ENCODE results near the gene SRMS. TPM values are rescaled to one million over a fixed set of nuclear protein-coding genes. Genes with fewer than 3 reads are reported as not detected.
A peak's percentile ranks its signal among the peaks of the same experiment; 100 is the strongest.

Gene SRMS
- total and polyA plus RNA-seq, 2 of the 13 experiments (the other 11 are each of a cell fraction or from before 2014, with no cell fraction given), result not detected

- TF ChIP-seq MTA3 (CRISPR knock-in tag; IDR thresholded peaks at IDR 0.05) (no peak), MBD4 (IDR thresholded peaks at IDR 0.05; ENCODE audit: borderline replicate concordance, low read length) (no peak), ZNF3 (CRISPR knock-in tag; IDR thresholded peaks at IDR 0.05) (no peak), KLF6 (CRISPR knock-in tag; IDR thresholded peaks at IDR 0.05) (no peak), DR1 (CRISPR knock-in tag; IDR thresholded peaks at IDR 0.05) (peak; percentile 45; the same call in 1 of the 2 replicates), ZNF430 (CRISPR knock-in tag; IDR thresholded peaks at IDR 0.05) (no peak), ARID3A (IDR thresholded peaks at IDR 0.05; ENCODE audit: low read depth, low read length) (no peak), MEIS2 (CRISPR knock-in tag; IDR thresholded peaks at IDR 0.05) (0 out of 2 replicates have a peak, but pooled peaks have one; percentile 10), KLF11 (CRISPR knock-in tag; IDR thresholded peaks at IDR 0.05) (no peak)
- TF ChIP-seq, protein P1, sequence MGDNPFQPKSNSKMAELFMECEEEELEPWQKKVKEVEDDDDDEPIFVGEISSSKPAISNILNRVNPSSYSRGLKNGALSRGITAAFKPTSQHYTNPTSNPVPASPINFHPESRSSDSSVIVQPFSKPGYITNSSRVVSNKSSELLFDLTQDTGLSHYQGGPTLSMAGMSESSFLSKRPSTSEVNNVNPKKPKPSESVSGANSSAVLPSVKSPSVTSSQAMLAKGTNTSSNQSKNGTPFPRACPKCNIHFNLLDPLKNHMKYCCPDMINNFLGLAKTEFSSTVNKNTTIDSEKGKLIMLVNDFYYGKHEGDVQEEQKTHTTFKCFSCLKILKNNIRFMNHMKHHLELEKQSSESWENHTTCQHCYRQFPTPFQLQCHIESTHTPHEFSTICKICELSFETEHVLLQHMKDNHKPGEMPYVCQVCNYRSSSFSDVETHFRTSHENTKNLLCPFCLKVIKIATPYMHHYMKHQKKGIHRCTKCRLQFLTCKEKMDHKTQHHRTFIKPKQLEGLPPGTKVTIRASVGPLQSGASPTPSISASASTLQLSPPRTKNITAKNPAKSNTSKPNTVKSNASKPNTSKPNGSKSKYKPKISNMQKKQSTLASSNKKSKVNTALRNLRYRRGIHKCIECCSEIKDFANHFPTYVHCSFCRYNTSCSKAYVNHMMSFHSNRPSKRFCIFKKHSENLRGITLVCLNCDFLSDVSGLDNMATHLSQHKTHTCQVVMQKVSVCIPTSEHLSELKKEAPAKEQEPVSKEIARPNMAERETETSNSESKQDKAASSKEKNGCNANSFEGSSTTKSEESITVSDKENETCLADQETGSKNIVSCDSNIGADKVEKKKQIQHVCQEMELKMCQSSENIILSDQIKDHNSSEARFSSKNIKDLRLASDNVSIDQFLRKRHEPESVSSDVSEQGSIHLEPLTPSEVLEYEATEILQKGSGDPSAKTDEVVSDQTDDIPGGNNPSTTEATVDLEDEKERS (CRISPR knock-in tag; IDR thresholded peaks at IDR 0.05), result no peak
- TF ChIP-seq, protein P2, sequence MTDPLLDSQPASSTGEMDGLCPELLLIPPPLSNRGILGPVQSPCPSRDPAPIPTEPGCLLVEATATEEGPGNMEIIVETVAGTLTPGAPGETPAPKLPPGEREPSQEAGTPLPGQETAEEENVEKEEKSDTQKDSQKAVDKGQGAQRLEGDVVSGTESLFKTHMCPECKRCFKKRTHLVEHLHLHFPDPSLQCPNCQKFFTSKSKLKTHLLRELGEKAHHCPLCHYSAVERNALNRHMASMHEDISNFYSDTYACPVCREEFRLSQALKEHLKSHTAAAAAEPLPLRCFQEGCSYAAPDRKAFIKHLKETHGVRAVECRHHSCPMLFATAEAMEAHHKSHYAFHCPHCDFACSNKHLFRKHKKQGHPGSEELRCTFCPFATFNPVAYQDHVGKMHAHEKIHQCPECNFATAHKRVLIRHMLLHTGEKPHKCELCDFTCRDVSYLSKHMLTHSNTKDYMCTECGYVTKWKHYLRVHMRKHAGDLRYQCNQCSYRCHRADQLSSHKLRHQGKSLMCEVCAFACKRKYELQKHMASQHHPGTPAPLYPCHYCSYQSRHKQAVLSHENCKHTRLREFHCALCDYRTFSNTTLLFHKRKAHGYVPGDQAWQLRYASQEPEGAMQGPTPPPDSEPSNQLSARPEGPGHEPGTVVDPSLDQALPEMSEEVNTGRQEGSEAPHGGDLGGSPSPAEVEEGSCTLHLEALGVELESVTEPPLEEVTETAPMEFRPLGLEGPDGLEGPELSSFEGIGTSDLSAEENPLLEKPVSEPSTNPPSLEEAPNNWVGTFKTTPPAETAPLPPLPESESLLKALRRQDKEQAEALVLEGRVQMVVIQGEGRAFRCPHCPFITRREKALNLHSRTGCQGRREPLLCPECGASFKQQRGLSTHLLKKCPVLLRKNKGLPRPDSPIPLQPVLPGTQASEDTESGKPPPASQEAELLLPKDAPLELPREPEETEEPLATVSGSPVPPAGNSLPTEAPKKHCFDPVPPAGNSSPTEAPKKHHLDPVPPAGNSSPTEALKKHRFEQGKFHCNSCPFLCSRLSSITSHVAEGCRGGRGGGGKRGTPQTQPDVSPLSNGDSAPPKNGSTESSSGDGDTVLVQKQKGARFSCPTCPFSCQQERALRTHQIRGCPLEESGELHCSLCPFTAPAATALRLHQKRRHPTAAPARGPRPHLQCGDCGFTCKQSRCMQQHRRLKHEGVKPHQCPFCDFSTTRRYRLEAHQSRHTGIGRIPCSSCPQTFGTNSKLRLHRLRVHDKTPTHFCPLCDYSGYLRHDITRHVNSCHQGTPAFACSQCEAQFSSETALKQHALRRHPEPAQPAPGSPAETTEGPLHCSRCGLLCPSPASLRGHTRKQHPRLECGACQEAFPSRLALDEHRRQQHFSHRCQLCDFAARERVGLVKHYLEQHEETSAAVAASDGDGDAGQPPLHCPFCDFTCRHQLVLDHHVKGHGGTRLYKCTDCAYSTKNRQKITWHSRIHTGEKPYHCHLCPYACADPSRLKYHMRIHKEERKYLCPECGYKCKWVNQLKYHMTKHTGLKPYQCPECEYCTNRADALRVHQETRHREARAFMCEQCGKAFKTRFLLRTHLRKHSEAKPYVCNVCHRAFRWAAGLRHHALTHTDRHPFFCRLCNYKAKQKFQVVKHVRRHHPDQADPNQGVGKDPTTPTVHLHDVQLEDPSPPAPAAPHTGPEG (CRISPR knock-in tag; IDR thresholded peaks at IDR 0.05), result 0 out of 2 replicates have a peak, but pooled peaks have one; percentile 20
Observed at GRCh38 chr20:63520504-63520933, 27.0 kb downstream of the SRMS start, which contains the start of gene PPDPF (continued).
